Mesenchymal stem cell (in vitro differentiated cells and primary cell): Measurements from ENCODE around the gene TCHHL1.

ENCODE experiments used
- DNase-seq: peaks from one replicate; pipeline ENCODE4 v3.0.0-alpha.2; 2013
- H2AFZ ChIP-seq: one replicate; pipeline ENCODE4 v1.6.1; 2013; ENCODE audit warnings: low read depth, mild to moderate bottlenecking, control low read depth, inconsistent platforms, low read length, moderate library complexity
- H2AK5ac ChIP-seq: 2 replicates; pipeline ENCODE4 v1.6.1; 2013; ENCODE audit warnings: low read length, moderate library complexity, mild to moderate bottlenecking, inconsistent platforms; ENCODE audit not compliant: severe bottlenecking
- H2BK120ac ChIP-seq: one replicate; pipeline ENCODE4 v1.6.1; 2013; ENCODE audit warnings: low read depth, mild to moderate bottlenecking, inconsistent platforms, low read length, moderate library complexity
- H2BK12ac ChIP-seq, 2 experiments: one replicate each; pipeline ENCODE4 v1.6.1; 2013; ENCODE audit warnings: inconsistent platforms in 2 of 2, low read length in 2 of 2, mild to moderate bottlenecking in 2 of 2, moderate library complexity in 2 of 2, control low read depth in 1 of 2
- H2BK15ac ChIP-seq: one replicate; pipeline ENCODE4 v1.6.1; 2013; ENCODE audit warnings: mild to moderate bottlenecking, low read depth, inconsistent platforms; ENCODE audit not compliant: poor library complexity, severe bottlenecking
- H2BK5ac ChIP-seq: 2 replicates; pipeline ENCODE4 v1.6.1; 2013; ENCODE audit warnings: low read depth, mild to moderate bottlenecking, low read length, control low read depth, inconsistent platforms; ENCODE audit not compliant: poor library complexity, severe bottlenecking
- H3K14ac ChIP-seq, 2 experiments: one replicate each; pipeline ENCODE4 v1.6.1; 2013; ENCODE audit warnings: inconsistent platforms in 2 of 2, low read length in 2 of 2, control low read depth in 1 of 2, mild to moderate bottlenecking in 1 of 2, moderate library complexity in 1 of 2
- H3K18ac ChIP-seq, 2 experiments: one replicate each; pipeline ENCODE4 v1.6.1; 2013; ENCODE audit warnings: inconsistent platforms in 2 of 2, low read length in 2 of 2, control low read depth in 1 of 2, low read depth in 1 of 2, mild to moderate bottlenecking in 1 of 2
- H3K23ac ChIP-seq, 2 experiments: one replicate each; pipeline ENCODE4 v1.6.1; 2013; ENCODE audit warnings: inconsistent platforms in 2 of 2, low read length in 2 of 2, mild to moderate bottlenecking in 2 of 2, moderate library complexity in 2 of 2, control low read depth in 1 of 2
- H3K27ac ChIP-seq: 2 replicates; pipeline ENCODE4 v1.5.1; 2013; ENCODE audit warnings: mild to moderate bottlenecking, moderate library complexity, low read length, control low read depth, inconsistent platforms; ENCODE audit not compliant: poor library complexity, severe bottlenecking
- H3K27me3 ChIP-seq, 2 experiments: 2 replicates each; pipeline versions ENCODE4 v1.6.1 to v1.7.0; 2013; ENCODE audit warnings: low read length in 2 of 2, mild to moderate bottlenecking in 2 of 2, moderate library complexity in 2 of 2, control low read depth in 1 of 2, inconsistent platforms in 1 of 2; ENCODE audit not compliant: control insufficient read depth in 1 of 2, insufficient read depth in 1 of 2
- H3K36me3 ChIP-seq, 2 experiments: 2 replicates each; pipeline versions ENCODE4 v1.6.1 to v1.7.0; 2013; ENCODE audit warnings: low read length in 2 of 2, control low read depth in 1 of 2, inconsistent platforms in 1 of 2, low read depth in 1 of 2, mild to moderate bottlenecking in 1 of 2; ENCODE audit not compliant: insufficient read depth in 2 of 2, control insufficient read depth in 1 of 2
- H3K4ac ChIP-seq, 2 experiments: one replicate each; pipeline ENCODE4 v1.6.1; 2013; ENCODE audit warnings: inconsistent platforms in 2 of 2, low read length in 2 of 2, mild to moderate bottlenecking in 2 of 2, moderate library complexity in 2 of 2, control low read depth in 1 of 2, low read depth in 1 of 2
- H3K4me1 ChIP-seq: 2 replicates; pipeline ENCODE4 v1.6.1; 2013; ENCODE audit warnings: low read depth, low read length, control low read depth; ENCODE audit not compliant: control insufficient read depth, insufficient read depth
- H3K4me2 ChIP-seq: 2 replicates; pipeline ENCODE4 v1.6.1; 2013; ENCODE audit warnings: low read length, mild to moderate bottlenecking, inconsistent platforms; ENCODE audit not compliant: poor library complexity, severe bottlenecking
- H3K4me3 ChIP-seq, 2 experiments: 2 replicates each; pipeline versions ENCODE4 v1.5.1 to v1.7.0; 2013; ENCODE audit warnings: low read length in 2 of 2, mild to moderate bottlenecking in 2 of 2, control low read depth in 1 of 2, low read depth in 1 of 2; ENCODE audit not compliant: insufficient read depth in 1 of 2
- H3K79me1 ChIP-seq: replicated peaks from 2 replicates; pipeline ENCODE4 v1.6.1; 2013; ENCODE audit warnings: mild to moderate bottlenecking, control low read depth, low read length, inconsistent platforms; ENCODE audit not compliant: poor library complexity, severe bottlenecking
- H3K9ac ChIP-seq: 2 replicates; pipeline ENCODE4 v1.7.0; 2013; ENCODE audit warnings: mild to moderate bottlenecking, low read length, moderate library complexity
- H3K9me3 ChIP-seq: 2 replicates; pipeline ENCODE4 v1.7.0; 2013; ENCODE audit warnings: mild to moderate bottlenecking, low read length; ENCODE audit not compliant: control insufficient read depth
- H4K8ac ChIP-seq: one replicate; pipeline ENCODE4 v1.6.1; 2013; ENCODE audit warnings: inconsistent platforms, mild to moderate bottlenecking, low read length, moderate library complexity
- H4K91ac ChIP-seq: one replicate; pipeline ENCODE4 v1.6.1; 2013; ENCODE audit warnings: mild to moderate bottlenecking, low read length, inconsistent platforms
- WGBS: methylation state at CpG from one replicate; pipeline ENCODE4 v1.1.7; 2013; ENCODE audit warnings: mixed read lengths; 5-methylcytosine and 5-hydroxymethylcytosine counted together

The TCHHL1 gene

GRCh38 chr1:152039886-152040285 lies 49.0 kb downstream of the TCHHL1 start:
- H3K36me3 ChIP-seq = no peaks in the 10 kb centered on the region

GRCh38 chr1:152039461-152039860 lies 49.4 kb downstream of the TCHHL1 start:
- no peak overlapping the region for H2AK5ac ChIP-seq
- no peak overlapping the region for H3K18ac ChIP-seq
- H3K4me1 ChIP-seq = peaks cover 3% of the 10 kb centered on the region
- H3K9ac ChIP-seq = no peak overlapping the region
- H2BK5ac ChIP-seq = no peak overlapping the region
- H3K4me2 ChIP-seq = no peak overlapping the region
- no peak overlapping the region for H2BK120ac ChIP-seq
- H2AFZ ChIP-seq = no peak overlapping the region
- H2BK12ac ChIP-seq = no peak overlapping the region
- H3K27me3 ChIP-seq = peaks cover 0 to 27% of the 10 kb centered on the region in 2 experiments
- no peak overlapping the region for H3K14ac ChIP-seq
- WGBS = no CpG with 5 or more reads among the region's 1 CpG
- no peaks in the 10 kb centered on the region for H3K36me3 ChIP-seq
- no peak overlapping the region for H3K4me3 ChIP-seq
- no peak overlapping the region for H4K91ac ChIP-seq
- no peak overlapping the region for H3K23ac ChIP-seq
- no peak overlapping the region for H2BK15ac ChIP-seq
- DNase-seq = no peak
- peaks cover 1% of the 10 kb centered on the region for H3K79me1 ChIP-seq
- no peak overlapping the region for H4K8ac ChIP-seq
- no peak overlapping the region for H3K4ac ChIP-seq
- no peaks in the 10 kb centered on the region for H3K9me3 ChIP-seq
- no peak overlapping the region for H3K27ac ChIP-seq

More at GRCh38 chr1:152039886-152040285, 49.0 kb downstream of the TCHHL1 start:
- H3K4me1 ChIP-seq = peaks cover 3% of the 10 kb centered on the region
- no peak overlapping the region for H3K14ac ChIP-seq
- H2BK15ac ChIP-seq = no peak overlapping the region
- no peak overlapping the region for H4K91ac ChIP-seq
- H3K79me1 ChIP-seq = peaks cover 1% of the 10 kb centered on the region
- no peak overlapping the region for H2BK12ac ChIP-seq
- no peak overlapping the region for H3K9ac ChIP-seq
- no peak overlapping the region for H3K23ac ChIP-seq
- no peak overlapping the region for H3K27ac ChIP-seq
- no peak for DNase-seq
- no peak overlapping the region for H4K8ac ChIP-seq
- H3K4me2 ChIP-seq = no peak overlapping the region
- no peak overlapping the region for H2AFZ ChIP-seq
- no peaks in the 10 kb centered on the region for H3K9me3 ChIP-seq
- no peak overlapping the region for H3K4me3 ChIP-seq
- WGBS = 96% methylated on average over 1 of the region's 1 CpG
- H2BK5ac ChIP-seq = no peak overlapping the region
- H2AK5ac ChIP-seq = no peak overlapping the region
- peaks cover 0 to 27% of the 10 kb centered on the region in 2 experiments for H3K27me3 ChIP-seq
- H3K18ac ChIP-seq = no peak overlapping the region
- H2BK120ac ChIP-seq = no peak overlapping the region
- H3K4ac ChIP-seq = no peak overlapping the region

GRCh38 chr1:152038871-152039270 lies 50.0 kb downstream of the TCHHL1 start:
- H2BK120ac ChIP-seq = no peak overlapping the region
- H3K23ac ChIP-seq = no peak overlapping the region
- H4K8ac ChIP-seq = no peak overlapping the region
- peaks cover 0 to 5% of the 10 kb centered on the region in 2 experiments for H3K36me3 ChIP-seq
- peaks cover 1% of the 10 kb centered on the region for H3K79me1 ChIP-seq
- H3K9ac ChIP-seq = no peak overlapping the region
- H2AFZ ChIP-seq = no peak overlapping the region
- H3K4me2 ChIP-seq = no peak overlapping the region
- H2BK5ac ChIP-seq = no peak overlapping the region
- peaks cover 3% of the 10 kb centered on the region for H3K4me1 ChIP-seq
- H4K91ac ChIP-seq = no peak overlapping the region
- no peak overlapping the region for H3K14ac ChIP-seq
- H2BK15ac ChIP-seq = no peak overlapping the region
- WGBS = 94% methylated on average over 10 of the region's 10 CpGs
- H3K9me3 ChIP-seq = no peaks in the 10 kb centered on the region
- H3K4me3 ChIP-seq = no peak overlapping the region
- DNase-seq = no peak
- H3K18ac ChIP-seq = no peak overlapping the region
- H2BK12ac ChIP-seq = no peak overlapping the region
- H3K27ac ChIP-seq = no peak overlapping the region
- H3K27me3 ChIP-seq = peaks cover 0 to 27% of the 10 kb centered on the region in 2 experiments
- H3K4ac ChIP-seq = no peak overlapping the region
- H2AK5ac ChIP-seq = no peak overlapping the region

GRCh38 chr1:152036267-152037216 lies 52.3 kb downstream of the TCHHL1 start, which contains the start of gene S100A11:
S100A11 (minus strand) TSS chr1:152037004; CDS start chr1:152036915, 89 bp downstream.
- Histone ChIP-seq H4K8ac (peak within 1 kb of the TSS; percentile 77), H2BK120ac (peak within 1 kb of the TSS; percentile 27)
- under 1% methylated on average over 48 of the region's 53 CpGs for WGBS

More at GRCh38 chr1:152036267-152037216, 52.3 kb downstream of the TCHHL1 start, which contains the start of gene S100A11:
- H3K4me2 ChIP-seq = peak within 1 kb of the TSS; percentile 76
- H2BK12ac ChIP-seq = peak within 1 kb of the TSS in 1 of 2 experiments; percentile 43
- H3K23ac ChIP-seq = no peak within 1 kb of the TSS
- peak within 1 kb of the TSS; percentile 86 to 87 for H3K4ac ChIP-seq
- H3K79me1 ChIP-seq = peaks cover 11% of the 10 kb centered on the region
- peak within 1 kb of the TSS; percentile 43 for H4K91ac ChIP-seq
- H2AFZ ChIP-seq = no peak within 1 kb of the TSS
- H3K18ac ChIP-seq = peak within 1 kb of the TSS; percentile 65 to 94
- H3K9me3 ChIP-seq = no peaks in the 10 kb centered on the region
- H3K27ac ChIP-seq = peak within 1 kb of the TSS; percentile 95
- peaks cover 0 to 18% of the 10 kb centered on the region in 2 experiments for H3K27me3 ChIP-seq
- H3K14ac ChIP-seq = peak within 1 kb of the TSS in 1 of 2 experiments; percentile 30
- peaks cover 3% of the 10 kb centered on the region for H3K4me1 ChIP-seq
- peaks cover 12 to 28% of the 10 kb centered on the region in 2 experiments for H3K36me3 ChIP-seq
- H2AK5ac ChIP-seq = peak within 1 kb of the TSS; percentile 94
- H3K9ac ChIP-seq = peak within 1 kb of the TSS; percentile 100
- H3K4me3 ChIP-seq = peak within 1 kb of the TSS; percentile 62 to 92
- H2BK15ac ChIP-seq = peak within 1 kb of the TSS; percentile 39
- peak; percentile 92 for DNase-seq
- H2BK5ac ChIP-seq = peak within 1 kb of the TSS; percentile 90
